GM06990 (cell line): ENCODE data around the gene BCAT1.

Experiments
- DNase-seq: peaks from one replicate; pipeline ENCODE4 v3.0.0-alpha.2; 2011; ENCODE audit not compliant: insufficient read length; ENCODE audit errors: extremely low read depth
- H3K27me3 ChIP-seq: replicated peaks from 2 replicates; pipeline ENCODE4 v1.6.0; 2011; ENCODE audit warnings: low read length; ENCODE audit not compliant: control insufficient read depth, insufficient read depth
- H3K36me3 ChIP-seq: 2 replicates; pipeline ENCODE4 v1.5.1; 2011; ENCODE audit warnings: low read length; ENCODE audit not compliant: control insufficient read depth, insufficient read depth
- H3K4me3 ChIP-seq: replicated peaks from 2 replicates; pipeline ENCODE4 v1.5.1; 2011; ENCODE audit warnings: low read depth, mild to moderate bottlenecking, control low read depth, low read length
- TF ChIP-seq, protein P1 (sequence below): IDR thresholded peaks from 2 replicates; pipeline ENCODE4 v1.5.1; 2011; ENCODE audit warnings: low read length, control low read depth, mild to moderate bottlenecking, inconsistent platforms; ENCODE audit not compliant: insufficient read depth, poor library complexity, severe bottlenecking

The BCAT1 gene

DNA sequence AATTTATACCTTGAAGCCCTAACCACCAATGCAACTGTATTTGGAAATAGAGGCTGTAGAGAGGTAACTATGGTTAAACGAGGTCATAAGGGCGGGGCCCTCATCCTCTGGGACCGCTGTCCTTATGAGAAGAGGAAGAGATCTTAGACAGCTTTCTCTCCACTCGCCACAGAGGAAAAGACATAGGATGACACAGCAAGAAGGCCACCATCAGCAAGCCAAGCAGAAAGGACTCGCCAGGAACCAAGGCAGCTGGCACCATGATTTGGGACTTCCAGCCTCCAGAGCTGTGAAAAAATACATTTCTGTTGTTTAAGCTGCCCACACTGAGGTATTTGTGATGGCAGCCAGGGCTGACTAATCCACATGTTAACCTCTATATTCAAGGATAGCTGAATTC is 30.4 kb upstream of the BCAT1 start:
- TF ChIP-seq, protein P1, sequence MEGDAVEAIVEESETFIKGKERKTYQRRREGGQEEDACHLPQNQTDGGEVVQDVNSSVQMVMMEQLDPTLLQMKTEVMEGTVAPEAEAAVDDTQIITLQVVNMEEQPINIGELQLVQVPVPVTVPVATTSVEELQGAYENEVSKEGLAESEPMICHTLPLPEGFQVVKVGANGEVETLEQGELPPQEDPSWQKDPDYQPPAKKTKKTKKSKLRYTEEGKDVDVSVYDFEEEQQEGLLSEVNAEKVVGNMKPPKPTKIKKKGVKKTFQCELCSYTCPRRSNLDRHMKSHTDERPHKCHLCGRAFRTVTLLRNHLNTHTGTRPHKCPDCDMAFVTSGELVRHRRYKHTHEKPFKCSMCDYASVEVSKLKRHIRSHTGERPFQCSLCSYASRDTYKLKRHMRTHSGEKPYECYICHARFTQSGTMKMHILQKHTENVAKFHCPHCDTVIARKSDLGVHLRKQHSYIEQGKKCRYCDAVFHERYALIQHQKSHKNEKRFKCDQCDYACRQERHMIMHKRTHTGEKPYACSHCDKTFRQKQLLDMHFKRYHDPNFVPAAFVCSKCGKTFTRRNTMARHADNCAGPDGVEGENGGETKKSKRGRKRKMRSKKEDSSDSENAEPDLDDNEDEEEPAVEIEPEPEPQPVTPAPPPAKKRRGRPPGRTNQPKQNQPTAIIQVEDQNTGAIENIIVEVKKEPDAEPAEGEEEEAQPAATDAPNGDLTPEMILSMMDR: no peak
- Histone ChIP-seq H3K36me3 (no peaks in the 10 kb centered on the region), H3K4me3 (no peak overlapping the region), H3K27me3 (no peaks in the 10 kb centered on the region)
- no peak for DNase-seq

GRCh38 chr12:24977711-24978110 is 28.8 kb upstream of the BCAT1 start:
- DNase-seq: no peak
- TF ChIP-seq, protein P1: no peak
- no peaks in the 10 kb centered on the region for H3K27me3 ChIP-seq
- H3K4me3 ChIP-seq: no peak overlapping the region
- no peaks in the 10 kb centered on the region for H3K36me3 ChIP-seq

- Histone ChIP-seq H3K36me3 (no peaks in the 10 kb centered on the region), H3K4me3 (no peak overlapping the region)
These were observed 28.2 kb upstream of the BCAT1 start for GRCh38 chr12:24977060-24977459.

DNA sequence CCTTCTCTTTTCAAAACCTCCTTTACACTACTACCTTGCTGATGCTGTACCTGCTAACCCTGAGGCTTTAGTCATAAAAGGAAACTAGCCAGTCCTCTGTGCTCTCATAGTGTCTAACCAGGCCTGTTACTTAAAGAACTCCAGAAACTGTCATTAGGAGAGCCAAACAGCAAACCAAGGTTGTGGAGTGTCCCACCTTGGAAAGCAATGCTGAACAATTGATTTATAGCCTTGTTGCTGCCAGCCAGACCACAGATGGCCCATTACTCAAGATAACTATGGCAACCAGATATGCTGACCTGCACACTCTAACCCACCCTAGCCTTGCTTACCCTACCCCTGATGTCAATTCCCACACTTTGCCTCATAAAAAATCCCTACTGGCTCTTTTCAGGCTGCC is 26.5 kb upstream of the BCAT1 start:
- Histone ChIP-seq H3K27me3 (no peaks in the 10 kb centered on the region), H3K36me3 (no peaks in the 10 kb centered on the region), H3K4me3 (no peak overlapping the region)
- DNase-seq: no peak
- TF ChIP-seq, protein P1: no peak

More at GRCh38 chr12:24977060-24977459, 28.2 kb upstream of the BCAT1 start:
- TF ChIP-seq, protein P1: no peak
- DNase-seq: no peak
- H3K27me3 ChIP-seq: no peaks in the 10 kb centered on the region

GRCh38 chr12:24974216-24974615 is 25.3 kb upstream of the BCAT1 start:
- Histone ChIP-seq H3K27me3 (no peaks in the 10 kb centered on the region), H3K36me3 (no peaks in the 10 kb centered on the region), H3K4me3 (no peak overlapping the region)
- TF ChIP-seq, protein P1: no peak
- DNase-seq: no peak

DNA sequence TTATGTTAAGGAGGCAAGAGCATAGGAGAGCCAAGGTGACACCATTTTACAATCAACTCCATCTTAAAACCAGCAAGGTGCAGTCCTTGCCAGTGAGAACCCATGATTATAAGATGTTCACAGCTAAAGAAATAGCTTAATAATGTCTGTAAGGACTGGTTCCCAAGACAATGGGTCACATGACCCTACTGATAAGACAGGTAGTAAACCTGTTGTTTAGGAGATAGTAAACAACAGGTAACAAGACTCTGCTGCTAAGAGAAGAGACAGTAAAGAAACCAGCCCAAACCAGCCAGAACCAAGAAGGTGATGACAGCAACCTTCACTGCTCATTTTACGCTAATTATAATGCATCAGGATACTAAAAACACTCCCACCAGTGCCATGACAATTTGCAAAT is 23.2 kb upstream of the BCAT1 start:
- Histone ChIP-seq H3K27me3 (no peaks in the 10 kb centered on the region), H3K36me3 (no peaks in the 10 kb centered on the region), H3K4me3 (no peak overlapping the region)
- TF ChIP-seq, protein P1: no peak
- DNase-seq: no peak
